Cardiac ventricle fibroblast (primary cell): ENCODE data around the gene LRRC42. TPM values are rescaled to one million over a fixed set of nuclear protein-coding genes. Genes with fewer than 3 reads are reported as not detected.

Source experiments
- total RNA-seq: library from RNA; depleted of rRNA; stranded (reverse); fragments of >200 nt; gene quantifications from 2 replicates; pipeline ENCODE4 v1.2.3, GENCODE V29; 2015

LRRC42 gene, protein sequence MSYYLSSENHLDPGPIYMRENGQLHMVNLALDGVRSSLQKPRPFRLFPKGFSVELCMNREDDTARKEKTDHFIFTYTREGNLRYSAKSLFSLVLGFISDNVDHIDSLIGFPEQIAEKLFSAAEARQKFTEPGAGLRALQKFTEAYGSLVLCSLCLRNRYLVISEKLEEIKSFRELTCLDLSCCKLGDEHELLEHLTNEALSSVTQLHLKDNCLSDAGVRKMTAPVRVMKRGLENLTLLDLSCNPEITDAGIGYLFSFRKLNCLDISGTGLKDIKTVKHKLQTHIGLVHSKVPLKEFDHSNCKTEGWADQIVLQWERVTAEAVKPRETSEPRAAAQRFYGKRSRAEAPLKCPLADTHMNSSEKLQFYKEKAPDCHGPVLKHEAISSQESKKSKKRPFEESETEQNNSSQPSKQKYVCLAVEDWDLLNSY
- total RNA-seq = 22.9 and 24.7 TPM in 2 replicates

DNA sequence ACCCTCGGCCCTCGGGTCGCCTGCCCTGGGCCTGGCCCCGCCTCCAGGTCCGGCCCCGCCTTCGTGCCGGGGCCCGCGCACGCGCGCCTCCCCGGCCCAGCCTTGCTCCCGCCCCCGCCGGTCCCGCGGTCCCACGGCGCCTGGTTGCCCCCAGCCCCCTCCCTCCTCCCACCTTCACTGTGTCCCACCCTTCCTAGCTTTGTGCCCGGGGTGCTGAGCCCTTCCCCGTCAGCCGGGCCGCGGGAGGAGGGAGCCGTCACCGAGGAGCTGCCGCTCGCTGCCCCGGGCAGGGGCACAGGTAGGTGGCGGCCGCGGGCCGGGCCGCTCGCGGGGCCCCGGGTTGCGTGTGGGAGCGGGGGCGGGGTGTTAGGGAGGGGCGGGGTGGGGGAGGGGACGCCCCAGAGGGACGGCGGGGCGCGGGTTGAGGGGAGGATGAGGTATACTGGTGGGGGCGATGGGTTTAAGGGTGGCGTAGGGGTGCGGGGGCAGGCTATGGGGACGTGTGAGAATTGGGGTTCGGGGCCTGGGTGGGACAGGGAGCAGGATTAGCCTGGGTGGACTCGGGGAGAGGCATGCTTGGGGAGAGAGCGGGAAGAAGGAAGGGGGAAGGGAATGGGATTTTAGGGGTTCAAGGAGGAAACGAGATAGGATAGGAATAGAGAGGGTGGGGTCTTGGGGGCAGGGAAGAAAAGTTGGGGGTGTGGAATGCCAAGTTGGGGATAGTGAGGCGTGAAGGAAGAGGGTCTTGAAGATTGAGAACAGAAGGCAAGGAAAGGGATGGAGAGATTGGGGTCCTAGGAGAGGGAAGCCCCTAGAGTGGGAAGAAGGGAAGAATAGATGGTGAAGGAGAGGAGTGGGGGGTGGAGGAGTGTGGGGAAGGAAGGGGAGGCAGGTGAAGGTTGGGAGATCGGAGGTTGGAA lies at the start of gene LRRC42:
TSS of gene LRRC42 (plus strand) at position 99 of the 920 bp plus-strand sequence. CDS start 5,650 bp downstream, outside the sequence.

DNA sequence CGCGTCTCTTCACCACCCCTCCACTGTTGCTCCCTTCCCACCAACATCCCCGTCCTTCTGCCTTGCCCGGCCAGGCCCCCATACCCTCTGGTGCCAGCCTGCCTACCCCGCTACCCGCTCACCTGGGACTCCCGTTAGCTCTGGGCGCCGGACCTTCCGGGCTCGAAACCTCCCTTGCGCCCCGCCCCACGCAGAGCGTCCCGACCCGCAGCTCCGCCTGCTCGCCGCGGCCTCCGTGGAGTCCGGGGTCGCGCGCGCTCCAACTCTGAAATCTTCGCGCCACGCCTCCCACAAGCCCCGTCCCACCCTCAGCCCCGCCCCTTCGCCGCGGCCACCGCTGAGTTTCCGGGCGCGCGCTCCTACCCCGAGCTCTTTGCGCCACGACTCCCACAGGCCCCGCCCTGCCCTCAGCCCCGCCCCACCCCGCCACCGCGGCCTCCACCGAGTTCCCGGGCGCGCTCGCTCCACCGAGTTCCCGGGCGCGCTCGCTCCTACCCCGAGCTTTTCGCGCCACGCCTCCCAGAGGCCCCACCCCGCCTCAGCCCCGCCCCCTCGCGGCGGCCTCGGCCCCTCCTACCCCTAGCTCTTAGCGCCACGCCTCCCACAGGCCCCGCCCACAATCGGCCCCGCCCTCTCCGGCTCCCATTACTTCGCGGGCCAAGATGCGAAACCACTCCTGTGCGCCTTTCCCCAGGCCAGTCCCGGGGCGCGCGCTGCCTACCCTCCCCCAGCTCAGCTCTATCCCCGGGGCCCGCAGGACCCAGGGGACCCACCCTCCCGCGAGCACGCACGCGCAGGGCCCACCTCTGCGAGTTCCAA lies 508 bp upstream of the LRRC42 start, which contains the start of gene IFT25:
TSS of gene IFT25 (minus strand) at position 267 of the 819 bp plus-strand sequence. CDS start 5,617 bp downstream, outside the sequence.

Other genes with a start within 250 kb of the LRRC42 start
- 2.7 and 3.2 TPM in 2 replicates for gene GLIS1, start 207.2 kb upstream of the LRRC42 start, total RNA-seq
- 7.3 and 9.0 TPM in 2 replicates for gene NDC1, start 108.1 kb upstream of the LRRC42 start, total RNA-seq
- 12.2 and 17.3 TPM in 2 replicates for gene YIPF1, start 56.6 kb upstream of the LRRC42 start, total RNA-seq
- gene DIO1, start 52.2 kb upstream of the LRRC42 start, total RNA-seq = not detected in 2 replicates
- gene IFT25, start 651 bp upstream of the LRRC42 start, total RNA-seq = 22.0 and 22.8 TPM in 2 replicates
- gene LDLRAD1, start 71.8 kb downstream of the LRRC42 start, total RNA-seq = not detected in 2 replicates
- gene TMEM59, start 106.9 kb downstream of the LRRC42 start, total RNA-seq = 226 and 300 TPM in 2 replicates
- 2.2 and 3.3 TPM in 2 replicates for gene TCEANC2, start 107.3 kb downstream of the LRRC42 start, total RNA-seq
- gene CDCP2, start 206.7 kb downstream of the LRRC42 start, total RNA-seq = not detected in 2 replicates